ENCODE data around the gene DPH7. TPM values are rescaled to one million over a fixed set of nuclear protein-coding genes. Genes with fewer than 3 reads are reported as not detected.
"Not testable (repeated sequence)": the region's sequence is repeated elsewhere in the genome, so short reads cannot be mapped to it uniquely, and the experiment has no call there.

Gene DPH7
- total RNA-seq, 3 donors from 2014 or later (not counting 1 experiment from before 2014, with no cell fraction given) = 39.5 to 51.0 (median 48.5) TPM

DNA sequence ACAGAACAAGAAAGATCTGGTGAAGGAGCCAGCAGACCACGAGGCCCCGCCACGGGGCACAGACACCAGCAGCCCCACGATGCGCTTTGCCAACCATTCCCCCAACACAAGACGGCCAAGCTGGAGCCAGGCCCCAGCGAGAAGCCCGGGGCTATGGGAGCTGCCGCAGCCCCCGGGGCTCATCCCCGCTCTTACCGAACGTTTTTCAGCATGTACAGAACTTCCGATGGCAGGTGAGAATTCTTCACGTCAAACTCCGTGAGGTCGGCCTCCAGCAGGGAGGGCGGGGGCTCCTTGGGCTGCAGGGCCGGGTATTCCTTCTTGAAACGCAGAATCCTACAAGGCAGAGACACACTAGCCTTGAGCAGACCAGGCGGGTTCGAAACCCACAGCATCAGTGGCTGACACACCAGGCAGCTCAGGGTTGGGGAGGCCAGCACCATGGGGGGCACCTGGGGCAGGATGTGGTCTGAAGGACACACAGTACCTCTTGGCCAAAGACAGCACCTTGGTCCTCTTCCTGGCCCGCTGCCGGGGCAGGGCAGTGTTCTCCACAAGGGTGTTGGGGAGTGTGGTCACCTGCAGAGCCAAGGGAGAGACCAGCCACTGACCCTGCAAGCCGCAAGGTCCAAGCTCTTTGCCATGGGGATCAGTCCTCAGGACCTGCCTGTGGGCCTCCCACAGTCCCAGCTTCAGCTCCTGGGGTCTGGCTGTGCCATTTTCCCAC is 35.3 kb downstream of the DPH7 start:
- Mint-ChIP-seq H3K36me3 (no peaks in the 10 kb centered on the region), H3K27me3 (ENCODE audit: low read depth in 2 of 2) (no peaks in the 10 kb centered on the region), H3K27ac (no peak overlapping the region), H3K4me3 (no peak overlapping the region), H3K4me1 (no peaks in the 10 kb centered on the region), H3K9me3 (no peaks in the 10 kb centered on the region)
- Histone ChIP-seq H3K27ac (ENCODE audit: low read length) (no peak overlapping the region), H3K4me1 (ENCODE audit: control insufficient read depth, insufficient read depth, low read length) (no peaks in the 10 kb centered on the region), H3K4me3 (ENCODE audit: low read length) (no peak overlapping the region), H3K36me3 (ENCODE audit: control insufficient read depth, insufficient read depth, low read length) (no peaks in the 10 kb centered on the region), H3K9me3 (ENCODE audit: control insufficient read depth, insufficient read depth, low read length) (no peaks in the 10 kb centered on the region), H3K27me3 (ENCODE audit: control insufficient read depth, insufficient read depth, low read length) (no peaks in the 10 kb centered on the region)
- ATAC-seq = no peak
- DNase-seq = no peak
- TF ChIP-seq, protein P1, sequence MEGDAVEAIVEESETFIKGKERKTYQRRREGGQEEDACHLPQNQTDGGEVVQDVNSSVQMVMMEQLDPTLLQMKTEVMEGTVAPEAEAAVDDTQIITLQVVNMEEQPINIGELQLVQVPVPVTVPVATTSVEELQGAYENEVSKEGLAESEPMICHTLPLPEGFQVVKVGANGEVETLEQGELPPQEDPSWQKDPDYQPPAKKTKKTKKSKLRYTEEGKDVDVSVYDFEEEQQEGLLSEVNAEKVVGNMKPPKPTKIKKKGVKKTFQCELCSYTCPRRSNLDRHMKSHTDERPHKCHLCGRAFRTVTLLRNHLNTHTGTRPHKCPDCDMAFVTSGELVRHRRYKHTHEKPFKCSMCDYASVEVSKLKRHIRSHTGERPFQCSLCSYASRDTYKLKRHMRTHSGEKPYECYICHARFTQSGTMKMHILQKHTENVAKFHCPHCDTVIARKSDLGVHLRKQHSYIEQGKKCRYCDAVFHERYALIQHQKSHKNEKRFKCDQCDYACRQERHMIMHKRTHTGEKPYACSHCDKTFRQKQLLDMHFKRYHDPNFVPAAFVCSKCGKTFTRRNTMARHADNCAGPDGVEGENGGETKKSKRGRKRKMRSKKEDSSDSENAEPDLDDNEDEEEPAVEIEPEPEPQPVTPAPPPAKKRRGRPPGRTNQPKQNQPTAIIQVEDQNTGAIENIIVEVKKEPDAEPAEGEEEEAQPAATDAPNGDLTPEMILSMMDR (IDR thresholded peaks at IDR 0.05) = no peak
- intact Hi-C loops (cut with micrococcal nuclease) = no loop called here
- 91% methylated on average over 25 of the region's 25 CpGs for WGBS (ENCODE audit: insufficient coverage)

DNA sequence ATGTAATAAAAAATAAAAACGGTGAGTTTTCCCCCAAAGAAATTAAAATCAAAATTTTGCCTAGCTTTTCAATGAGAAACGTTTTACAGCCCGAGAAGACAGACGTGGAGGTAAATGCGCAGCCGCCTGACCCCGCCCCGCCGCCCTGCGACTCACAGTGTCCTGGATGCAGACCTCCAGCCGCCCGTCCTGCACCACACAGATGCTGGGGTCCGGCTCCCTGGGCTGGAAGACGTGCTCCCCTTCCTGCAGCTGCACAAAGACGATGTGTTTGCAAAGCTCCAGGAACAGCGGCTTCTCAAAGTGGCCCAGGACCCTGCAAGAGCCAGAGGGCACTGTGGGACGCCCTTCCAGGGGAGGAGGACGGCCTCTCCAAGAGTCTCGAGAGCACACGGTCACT is 36.2 kb downstream of the DPH7 start:
- H3K27me3 ChIP-seq (ENCODE audit: control insufficient read depth, insufficient read depth, low read length) = no peaks in the 10 kb centered on the region
- intact Hi-C loops (cut with micrococcal nuclease) = no loop called here

DNA sequence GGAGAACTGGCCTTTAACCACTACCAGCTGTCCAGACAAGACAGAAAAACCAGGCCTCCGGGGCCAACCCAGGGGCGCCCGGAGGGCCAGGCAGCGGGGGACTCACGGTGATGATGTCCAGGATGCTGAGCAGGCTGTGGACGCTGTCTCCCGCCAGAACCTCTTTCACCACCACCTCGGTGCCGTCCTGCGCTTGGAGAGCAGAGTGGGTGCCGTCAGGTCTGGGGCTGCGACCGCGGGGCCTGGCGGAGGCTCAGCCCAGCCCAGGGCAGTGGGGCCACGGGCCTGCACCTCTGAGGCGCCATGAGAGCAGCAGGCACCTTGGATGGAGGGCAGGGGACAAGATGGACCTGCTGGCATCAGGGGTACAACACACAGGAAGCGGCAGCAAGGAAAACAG is 38.2 kb downstream of the DPH7 start:
- ATAC-seq (no peak), DNase-seq (no peak)
- Mint-ChIP-seq H3K27ac (no peak overlapping the region), H3K9me3 (no peaks in the 10 kb centered on the region), H3K4me3 (no peak overlapping the region), H3K27me3 (ENCODE audit: low read depth in 2 of 2) (no peaks in the 10 kb centered on the region), H3K4me1 (peaks cover 8 to 12% of the 10 kb centered on the region in 2 donors), H3K36me3 (no peaks in the 10 kb centered on the region)
- H3K9me3 ChIP-seq (ENCODE audit: control insufficient read depth, insufficient read depth, low read length) = no peaks in the 10 kb centered on the region
- no peaks in the 10 kb centered on the region for H3K36me3 ChIP-seq (ENCODE audit: control insufficient read depth, insufficient read depth, low read length)
- TF ChIP-seq, protein P1 (IDR thresholded peaks at IDR 0.05) = no peak
- peaks cover 9% of the 10 kb centered on the region for H3K4me1 ChIP-seq (ENCODE audit: control insufficient read depth, insufficient read depth, low read length)
- intact Hi-C loops (cut with micrococcal nuclease) = no loop called here
- H3K27ac ChIP-seq (ENCODE audit: low read length) = no peak overlapping the region
- H3K4me3 ChIP-seq (ENCODE audit: low read length) = no peak overlapping the region
- 95% methylated on average over 18 of the region's 18 CpGs for WGBS (ENCODE audit: insufficient coverage)
- no peaks in the 10 kb centered on the region for H3K27me3 ChIP-seq (ENCODE audit: control insufficient read depth, insufficient read depth, low read length)

More for the DNA sequence above, 36.2 kb downstream of the DPH7 start:
- TF ChIP-seq, protein P1 (IDR thresholded peaks at IDR 0.05) = no peak
- Histone ChIP-seq H3K4me3 (ENCODE audit: low read length) (no peak overlapping the region), H3K4me1 (ENCODE audit: control insufficient read depth, insufficient read depth, low read length) (no peaks in the 10 kb centered on the region), H3K27ac (ENCODE audit: low read length) (no peak overlapping the region), H3K9me3 (ENCODE audit: control insufficient read depth, insufficient read depth, low read length) (no peaks in the 10 kb centered on the region), H3K36me3 (ENCODE audit: control insufficient read depth, insufficient read depth, low read length) (no peaks in the 10 kb centered on the region)
- no peaks in the 10 kb centered on the region for H3K9me3 Mint-ChIP-seq
- H3K27me3 Mint-ChIP-seq (ENCODE audit: low read depth in 2 of 2) = no peaks in the 10 kb centered on the region
- no peak overlapping the region for H3K27ac Mint-ChIP-seq
- no peak for ATAC-seq
- DNase-seq = no peak
- H3K36me3 Mint-ChIP-seq = no peaks in the 10 kb centered on the region
- no peak overlapping the region for H3K4me3 Mint-ChIP-seq
- H3K4me1 Mint-ChIP-seq = no peaks in the 10 kb centered on the region
- 93% methylated on average over 20 of the region's 20 CpGs for WGBS (ENCODE audit: insufficient coverage)

DNA sequence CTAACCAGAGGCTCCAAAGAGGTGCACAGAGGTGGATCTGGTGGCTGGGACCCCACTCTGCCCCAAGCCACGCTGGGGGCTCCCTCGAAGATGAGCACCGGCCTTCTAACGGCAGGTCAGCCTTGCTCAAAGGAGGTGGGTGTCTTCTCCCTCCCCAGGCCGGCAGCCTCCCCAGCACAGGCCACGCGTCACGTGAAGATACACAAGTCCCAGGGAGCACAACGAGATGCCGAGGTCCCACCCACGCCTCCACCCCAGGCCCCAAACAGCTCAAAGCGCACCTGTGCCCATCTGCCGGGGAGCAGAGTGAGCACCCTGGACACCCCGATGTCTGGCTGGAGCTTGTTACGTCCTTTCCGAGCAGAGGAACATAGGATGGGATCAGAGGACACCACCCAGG is 40.7 kb downstream of the DPH7 start:
- no peaks in the 10 kb centered on the region for H3K27me3 ChIP-seq (ENCODE audit: control insufficient read depth, insufficient read depth, low read length)
- DNase-seq (no peak), ATAC-seq (no peak)
- H3K4me1 ChIP-seq (ENCODE audit: control insufficient read depth, insufficient read depth, low read length) = peaks cover 16% of the 10 kb centered on the region
- H3K27ac ChIP-seq (ENCODE audit: low read length) = no peak overlapping the region
- no peaks in the 10 kb centered on the region for H3K27me3 Mint-ChIP-seq (ENCODE audit: low read depth in 2 of 2)
- intact Hi-C loops (cut with micrococcal nuclease) = no loop called here
- H3K9me3 ChIP-seq (ENCODE audit: control insufficient read depth, insufficient read depth, low read length) = no peaks in the 10 kb centered on the region
- 95% methylated on average over 16 of the region's 16 CpGs for WGBS (ENCODE audit: insufficient coverage)
- TF ChIP-seq, protein P1 (IDR thresholded peaks at IDR 0.05) = no peak
- no peaks in the 10 kb centered on the region for H3K36me3 ChIP-seq (ENCODE audit: control insufficient read depth, insufficient read depth, low read length)
- H3K4me1 Mint-ChIP-seq = peaks cover 19 to 20% of the 10 kb centered on the region in 2 donors
- H3K27ac Mint-ChIP-seq = no peak overlapping the region
- H3K9me3 Mint-ChIP-seq = no peaks in the 10 kb centered on the region
- no peaks in the 10 kb centered on the region for H3K36me3 Mint-ChIP-seq
- H3K4me3 Mint-ChIP-seq = no peak overlapping the region
- H3K4me3 ChIP-seq (ENCODE audit: low read length) = no peak overlapping the region

DNA sequence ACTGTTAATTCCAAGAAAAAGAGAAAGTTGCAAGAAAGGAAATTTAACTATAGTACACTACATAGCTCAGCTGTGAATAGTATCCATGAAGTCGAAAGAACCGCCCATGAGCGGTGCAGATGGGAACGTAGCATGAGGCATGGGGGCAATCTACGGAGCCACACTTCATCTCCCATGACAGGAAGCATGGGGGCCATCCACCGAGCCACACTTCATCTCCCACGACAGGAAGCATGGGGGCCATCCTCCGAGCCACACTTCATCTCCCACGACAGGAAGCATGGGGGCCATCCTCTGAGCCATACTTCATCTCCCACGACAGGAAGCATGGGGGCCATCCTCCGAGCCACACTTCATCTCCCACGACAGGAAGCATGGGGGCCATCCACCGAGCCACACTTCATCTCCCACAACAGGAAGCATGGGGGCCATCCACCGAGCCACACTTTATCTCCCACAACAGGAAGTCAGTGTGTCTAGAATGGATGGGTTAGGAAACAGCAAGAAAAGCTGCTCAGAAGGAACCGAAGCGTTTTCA is 42.1 kb downstream of the DPH7 start:
- H3K27me3 ChIP-seq (ENCODE audit: control insufficient read depth, insufficient read depth, low read length); intact Hi-C loops (cut with micrococcal nuclease); H3K27ac ChIP-seq (ENCODE audit: low read length); H3K4me3 ChIP-seq (ENCODE audit: low read length); H3K9me3 Mint-ChIP-seq; H3K9me3 ChIP-seq (ENCODE audit: control insufficient read depth, insufficient read depth, low read length); H3K4me3 Mint-ChIP-seq; H3K36me3 ChIP-seq (ENCODE audit: control insufficient read depth, insufficient read depth, low read length); H3K36me3 Mint-ChIP-seq; ATAC-seq; H3K27me3 Mint-ChIP-seq (ENCODE audit: low read depth in 2 of 2): not testable (repeated sequence)
- H3K4me1 ChIP-seq (ENCODE audit: control insufficient read depth, insufficient read depth, low read length) = peaks cover 16% of the 10 kb centered on the region
- H3K27ac Mint-ChIP-seq = peak overlapping the region in 1 of 2 donors; percentile 48
- DNase-seq = peak in 1 of 2 donors; percentile 21
- 18% methylated on average over 16 of the region's 16 CpGs for WGBS (ENCODE audit: insufficient coverage)
- H3K4me1 Mint-ChIP-seq = peaks cover 19 to 20% of the 10 kb centered on the region in 2 donors
